Ascending aorta (tissue), 2 donors: ENCODE data around the gene TMIGD1. TPM values are rescaled to one million over a fixed set of nuclear protein-coding genes. Genes with fewer than 3 reads are reported as not detected.
"Not testable (repeated sequence)": the region's sequence is repeated elsewhere in the genome, so short reads cannot be mapped to it uniquely, and the experiment has no call there.

Experiments used
- DNase-seq, 2 donors: peaks; one replicate each; pipeline ENCODE4 v3.0.0-alpha.2; 2019; ENCODE audit warnings: low spot score in 2 of 2
- H3K27ac ChIP-seq, 2 donors: fragments of 200-600 bp; sonication (generic); one replicate each; pipeline ENCODE4 v1.5.1; 2016 to 2017; ENCODE audit warnings: mild to moderate bottlenecking in 1 of 2
- H3K27me3 ChIP-seq: fragments of 200-600 bp; sonication (generic); one replicate; pipeline ENCODE4 v1.5.1; 2017
- H3K36me3 ChIP-seq, 2 donors: fragments of 200-600 bp; sonication (generic); one replicate each; pipeline ENCODE4 v1.5.1; 2016
- H3K4me1 ChIP-seq, 2 donors: fragments of 200-600 bp; sonication (generic); one replicate each; pipeline ENCODE4 v1.5.1; 2016 to 2017; ENCODE audit warnings: mild to moderate bottlenecking in 1 of 2
- H3K4me3 ChIP-seq, 2 donors: fragments of 200-600 bp; sonication (generic); one replicate each; pipeline ENCODE4 v1.5.1; 2016 to 2017; ENCODE audit warnings: mild to moderate bottlenecking in 1 of 2
- H3K9me3 ChIP-seq, 2 donors: fragments of 200-600 bp; sonication (generic); one replicate each; pipeline ENCODE4 v1.5.1; 2016
- intact Hi-C: fragments of 100-400 bp; cut with DNase I; formaldehyde crosslinking; loops from one replicate; pipeline ENCODE4 v1.15.1; 2023
- total RNA-seq: library from RNA; depleted of rRNA; stranded (reverse); fragments of >200 nt; gene quantifications from one replicate; pipeline ENCODE4 v1.1.0, GENCODE V29; 2016
- TF ChIP-seq, protein P1 (sequence below), 3 experiments: fragments of 200-600 bp in 2 of 3; fragments of 450-650 bp in 1 of 3; sonication (generic) in 2 of 3; IDR thresholded peaks; one replicate each; pipeline ENCODE4 v1.5.1; 2016 to 2019; ENCODE audit warnings: antibody characterized with exemption in 3 of 3, mild to moderate bottlenecking in 1 of 3, moderate library complexity in 1 of 3

The TMIGD1 gene
- total RNA-seq, 1 donor from 2014 or later, result not detected

- TF ChIP-seq, protein P1, sequence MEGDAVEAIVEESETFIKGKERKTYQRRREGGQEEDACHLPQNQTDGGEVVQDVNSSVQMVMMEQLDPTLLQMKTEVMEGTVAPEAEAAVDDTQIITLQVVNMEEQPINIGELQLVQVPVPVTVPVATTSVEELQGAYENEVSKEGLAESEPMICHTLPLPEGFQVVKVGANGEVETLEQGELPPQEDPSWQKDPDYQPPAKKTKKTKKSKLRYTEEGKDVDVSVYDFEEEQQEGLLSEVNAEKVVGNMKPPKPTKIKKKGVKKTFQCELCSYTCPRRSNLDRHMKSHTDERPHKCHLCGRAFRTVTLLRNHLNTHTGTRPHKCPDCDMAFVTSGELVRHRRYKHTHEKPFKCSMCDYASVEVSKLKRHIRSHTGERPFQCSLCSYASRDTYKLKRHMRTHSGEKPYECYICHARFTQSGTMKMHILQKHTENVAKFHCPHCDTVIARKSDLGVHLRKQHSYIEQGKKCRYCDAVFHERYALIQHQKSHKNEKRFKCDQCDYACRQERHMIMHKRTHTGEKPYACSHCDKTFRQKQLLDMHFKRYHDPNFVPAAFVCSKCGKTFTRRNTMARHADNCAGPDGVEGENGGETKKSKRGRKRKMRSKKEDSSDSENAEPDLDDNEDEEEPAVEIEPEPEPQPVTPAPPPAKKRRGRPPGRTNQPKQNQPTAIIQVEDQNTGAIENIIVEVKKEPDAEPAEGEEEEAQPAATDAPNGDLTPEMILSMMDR (IDR thresholded peaks at IDR 0.05), result no peak
- intact Hi-C loops, result no loop called here
- no peak overlapping the region for H3K4me3 ChIP-seq
- H3K9me3 ChIP-seq, result no peaks in the 10 kb centered on the region
- no peaks in the 10 kb centered on the region for H3K36me3 ChIP-seq
- no peaks in the 10 kb centered on the region for H3K27me3 ChIP-seq
- DNase-seq, result no peak
- H3K27ac ChIP-seq, result no peak overlapping the region
- peaks cover 0 to 4% of the 10 kb centered on the region in 2 donors for H3K4me1 ChIP-seq
Observed at GRCh38 chr17:30346221-30346795, 12.5 kb upstream of the TMIGD1 start.

GRCh38 chr17:30345527-30346075 is 11.7 kb upstream of the TMIGD1 start:
- peaks cover 0 to 4% of the 10 kb centered on the region in 2 donors for H3K4me1 ChIP-seq
- no peaks in the 10 kb centered on the region for H3K27me3 ChIP-seq
- no peak overlapping the region for H3K4me3 ChIP-seq
- DNase-seq, result no peak
- H3K27ac ChIP-seq, result peak overlapping the region in 1 of 2 donors; percentile 53
- TF ChIP-seq, protein P1 (IDR thresholded peaks at IDR 0.05), result no peak
- intact Hi-C loops, result no loop called here
- no peaks in the 10 kb centered on the region for H3K36me3 ChIP-seq
- no peaks in the 10 kb centered on the region for H3K9me3 ChIP-seq

DNA sequence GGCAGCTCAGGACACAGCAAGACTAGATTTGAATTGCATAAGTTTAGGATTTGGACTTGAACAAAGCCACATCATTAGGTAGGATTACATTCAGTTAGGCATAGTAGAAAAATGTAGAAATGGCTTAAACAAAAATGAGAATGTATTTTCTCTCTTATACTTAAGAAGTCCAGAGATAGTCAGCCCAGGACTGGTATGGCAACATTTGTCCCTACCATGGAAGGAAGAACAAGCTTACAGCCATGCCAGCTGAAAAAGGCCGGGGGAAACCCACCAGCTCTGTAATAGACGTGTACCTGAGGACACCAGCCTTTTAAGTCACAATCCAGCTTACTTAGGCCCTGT is 11.2 kb upstream of the TMIGD1 start:
- no peak overlapping the region for H3K4me3 ChIP-seq
- TF ChIP-seq, protein P1 (IDR thresholded peaks at IDR 0.05), result no peak
- H3K27ac ChIP-seq, result peak overlapping the region in 1 of 2 donors; percentile 53
- no peak for DNase-seq
- no peaks in the 10 kb centered on the region for H3K27me3 ChIP-seq
- H3K4me1 ChIP-seq, result peaks cover 0 to 4% of the 10 kb centered on the region in 2 donors
- intact Hi-C loops, result no loop called here
- H3K36me3 ChIP-seq, result no peaks in the 10 kb centered on the region
- no peaks in the 10 kb centered on the region for H3K9me3 ChIP-seq

- Histone ChIP-seq H3K4me3 (no peak overlapping the region), H3K4me1 (peaks cover 0 to 4% of the 10 kb centered on the region in 2 donors), H3K9me3 (no peaks in the 10 kb centered on the region), H3K36me3 (no peaks in the 10 kb centered on the region), H3K27me3 (no peaks in the 10 kb centered on the region), H3K27ac (peak overlapping the region; percentile 28 to 38)
- intact Hi-C loops, result loop anchor here (5.0 kb wide), 1 partner anchor 103 kb away; no protein-coding TSS in a partner anchor
- no peak for DNase-seq
- TF ChIP-seq, protein P1 (IDR thresholded peaks at IDR 0.05), result no peak
Observed at GRCh38 chr17:30344283-30345088, 10.6 kb upstream of the TMIGD1 start.

- TF ChIP-seq, protein P1 (IDR thresholded peaks at IDR 0.05), result no peak
- Histone ChIP-seq H3K4me3 (no peak overlapping the region), H3K27me3 (no peaks in the 10 kb centered on the region), H3K9me3 (no peaks in the 10 kb centered on the region), H3K27ac (peak overlapping the region; percentile 28 to 38), H3K4me1 (peaks cover 0 to 4% of the 10 kb centered on the region in 2 donors), H3K36me3 (no peaks in the 10 kb centered on the region)
- intact Hi-C loops, result loop anchor here (5.0 kb wide), 1 partner anchor 104 kb away; no protein-coding TSS in a partner anchor
- no peak for DNase-seq
Observed at GRCh38 chr17:30343796-30344195, 9.9 kb upstream of the TMIGD1 start.

DNA sequence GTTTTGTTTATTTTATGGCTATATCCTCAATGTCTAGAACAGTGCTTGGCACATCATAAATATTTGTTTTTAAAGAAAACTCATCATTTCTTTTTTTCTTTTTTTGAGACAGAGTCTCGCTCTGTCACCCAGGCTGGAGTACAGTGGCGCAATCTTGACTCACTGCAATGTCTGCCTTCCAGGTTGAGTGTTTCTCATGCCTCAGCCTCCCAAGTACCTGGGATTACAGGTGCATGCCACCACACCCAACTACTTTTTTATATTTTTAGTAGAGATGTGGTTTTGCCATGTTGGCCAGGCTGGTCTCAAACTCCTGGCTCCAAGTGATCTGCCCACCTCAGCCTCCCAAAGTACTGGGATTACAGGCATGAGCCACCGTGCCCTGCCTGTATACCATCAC is 9.4 kb upstream of the TMIGD1 start:
- H3K27ac ChIP-seq, H3K4me1 ChIP-seq: not testable (repeated sequence)

More for the DNA sequence above, 9.4 kb upstream of the TMIGD1 start:
- intact Hi-C loops, result loop anchor here (5.0 kb wide), 1 partner anchor 104 kb away; no protein-coding TSS in a partner anchor
- H3K27me3 ChIP-seq, H3K9me3 ChIP-seq, DNase-seq, H3K36me3 ChIP-seq, H3K4me3 ChIP-seq: not testable (repeated sequence)
